RWPE1 (cell line): ENCODE measurements around the gene LYSMD4.

Source experiments
- CTCF ChIA-PET: fragments of 350-600 bp; sonication (Branson Sonifier 250); formaldehyde crosslinking; extraction: SDS; loops from one replicate; lab custom pipeline; 2021; lab: Yijun Ruan, JAX
- POLR2A ChIA-PET: fragments of 400-600 bp; formaldehyde crosslinking; extraction: SDS; loops from one replicate; lab custom pipeline; 2020; ENCODE audit warnings: antibody characterized with exemption; ENCODE audit not compliant: low non-redundant PET; lab: Yijun Ruan, JAX
- DNase-seq: peaks from one replicate; pipeline ENCODE4 v3.0.0; 2012; ENCODE audit warnings: low spot score
- H3K27ac ChIP-seq: fragments of 450-650 bp; 2 replicates; pipeline ENCODE4 v1.5.1; 2017
- CTCF ChIP-seq: fragments of 450-650 bp; conservative IDR thresholded peaks from 2 replicates; pipeline ENCODE4 v1.5.1; 2017; ENCODE audit warnings: low read depth, mild to moderate bottlenecking

LYSMD4 gene

GRCh38 chr15:99727733-99728132 lies 5.5 kb downstream of the LYSMD4 start:
- ChIA-PET POLR2A (no interaction called here), CTCF (no interaction called here)
- no peak for TF ChIP-seq CTCF
- H3K27ac ChIP-seq: 0 out of 2 replicates have a peak overlapping the region, but pooled peaks have one; percentile 3
- no peak for DNase-seq

- no peak overlapping the region for H3K27ac ChIP-seq
- no peak for TF ChIP-seq CTCF
- ChIA-PET POLR2A (no interaction called here), CTCF (no interaction called here)
- no peak for DNase-seq
Measured at GRCh38 chr15:99727330-99727729, 5.9 kb downstream of the LYSMD4 start.

- no peak for TF ChIP-seq CTCF
- POLR2A ChIA-PET: no interaction called here
- H3K27ac ChIP-seq: no peak overlapping the region
- CTCF ChIA-PET: interaction anchor here (0.8 to 0.9 kb wide), 2 partner anchors 22 to 624 kb away, joined by 3 to 6 read pairs; no protein-coding TSS in a partner anchor
- no peak for DNase-seq
Measured at GRCh38 chr15:99726333-99726732, 6.9 kb downstream of the LYSMD4 start.

- CTCF ChIA-PET: interaction anchor here (1.7 kb wide), 1 partner anchor 34 kb away, joined by 4 read pairs; no protein-coding TSS in a partner anchor
- POLR2A ChIA-PET: no interaction called here
- DNase-seq: no peak
- H3K27ac ChIP-seq: peak overlapping the region; percentile 72
- TF ChIP-seq CTCF: no peak
Measured at GRCh38 chr15:99722406-99722805, 10.8 kb downstream of the LYSMD4 start.

- POLR2A ChIA-PET: no interaction called here
- no peak for TF ChIP-seq CTCF
- CTCF ChIA-PET: interaction anchor here (1.7 kb wide), 1 partner anchor 35 kb away, joined by 4 read pairs; no protein-coding TSS in a partner anchor
Measured at GRCh38 chr15:99721896-99722295, 11.3 kb downstream of the LYSMD4 start.

GRCh38 chr15:99721104-99721778 lies 12.0 kb downstream of the LYSMD4 start:
- H3K27ac ChIP-seq: peak overlapping the region; percentile 72
- no peak for TF ChIP-seq CTCF
- ChIA-PET POLR2A (no interaction called here), CTCF (interaction anchor here (0.6 kb wide), 1 partner anchor 114 kb away, joined by 3 read pairs; no protein-coding TSS in a partner anchor)
- no peak for DNase-seq

More at GRCh38 chr15:99721896-99722295, 11.3 kb downstream of the LYSMD4 start:
- peak; percentile 23 for DNase-seq
- peak overlapping the region; percentile 72 for H3K27ac ChIP-seq
